GM19238 (cell line): ENCODE results near the gene POLR3C.

Experiments
- DNase-seq: peaks from one replicate; pipeline ENCODE4 v3.0.0; 2011; ENCODE audit warnings: low spot score; ENCODE audit not compliant: insufficient read length

Gene POLR3C

GRCh38 chr1:145868232-145868631 lies 44.2 kb downstream of the POLR3C start:
- DNase-seq: no peak

- DNase-seq: no peak
Measured at GRCh38 chr1:145871994-145872924, 48.3 kb downstream of the POLR3C start.

DNA sequence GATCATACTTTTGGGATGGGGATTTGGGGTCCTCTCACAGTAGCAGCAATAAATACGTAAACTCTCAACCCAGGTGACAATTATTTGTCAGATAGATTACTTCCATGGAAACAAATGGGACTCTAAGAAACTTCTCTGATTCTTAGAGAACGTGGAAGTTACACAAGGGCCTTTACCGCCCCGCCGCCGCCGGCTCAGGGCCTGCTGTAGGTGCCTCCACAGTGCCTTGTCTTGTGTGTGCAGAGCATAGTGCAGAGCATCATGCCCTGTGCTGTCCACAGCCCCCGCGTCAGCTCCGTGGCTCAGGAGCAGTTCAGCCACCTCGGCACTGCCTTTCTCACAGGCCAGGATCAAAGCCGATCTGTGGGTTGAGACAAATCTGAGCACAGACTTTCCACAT lies 50.6 kb downstream of the POLR3C start:
- no peak for DNase-seq

DNA sequence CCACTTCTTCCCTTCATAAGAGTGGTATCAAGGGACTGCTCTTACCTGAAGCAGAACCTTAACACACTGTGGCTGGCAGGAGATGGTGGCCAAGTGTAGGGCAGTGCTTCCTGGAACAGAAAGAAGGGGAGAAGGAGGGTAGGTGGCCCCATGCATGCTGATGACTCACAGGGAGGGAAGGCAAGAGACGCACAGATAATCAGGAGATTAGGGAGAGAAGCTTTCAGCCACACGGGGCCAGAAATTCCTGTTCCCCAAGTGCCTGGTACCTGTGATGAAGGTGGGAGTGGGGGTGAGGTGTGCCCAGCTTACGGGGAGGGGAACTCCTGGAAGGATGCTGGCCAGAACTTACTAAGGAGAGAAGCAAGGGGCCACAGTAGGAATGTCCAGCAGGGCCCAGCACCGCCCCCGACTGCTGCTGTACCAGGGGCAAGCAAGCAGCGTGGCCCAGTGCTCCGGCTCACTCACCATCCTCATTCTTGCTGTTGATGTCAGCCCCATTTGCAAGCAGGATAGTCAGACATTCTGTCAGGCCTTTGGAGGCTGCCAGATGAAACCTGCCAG lies 54.0 kb downstream of the POLR3C start:
- DNase-seq: no peak

GRCh38 chr1:145878724-145879123 lies 54.7 kb downstream of the POLR3C start:
- DNase-seq: no peak

GRCh38 chr1:145879775-145880174 lies 55.8 kb downstream of the POLR3C start:
- no peak for DNase-seq

DNA sequence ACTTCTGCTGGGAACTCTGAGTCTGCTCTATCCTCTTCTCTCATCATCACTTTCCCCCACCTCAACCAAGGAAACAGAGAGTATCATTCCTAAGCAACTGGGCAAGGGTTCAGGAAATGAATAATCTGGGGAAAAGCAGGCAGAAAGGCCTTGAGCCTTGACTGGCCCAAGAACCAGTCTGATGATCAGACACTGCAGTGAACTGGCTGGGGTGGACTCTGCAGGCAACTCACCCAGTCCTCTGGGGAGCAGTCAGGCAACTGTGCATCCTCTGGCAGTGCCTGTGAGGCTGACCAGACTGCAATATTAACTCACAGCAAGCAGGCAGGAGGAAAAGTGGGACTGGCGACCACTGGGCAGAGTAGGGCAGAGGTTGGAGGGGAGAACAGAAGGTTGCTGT lies 60.7 kb downstream of the POLR3C start:
- DNase-seq: no peak

- peak; percentile 98 for DNase-seq
Measured at GRCh38 chr1:145885738-145886287, 61.8 kb downstream of the POLR3C start, which contains the start of gene ANKRD35. Gene ANKRD35 (minus strand): TSS chr1:145885866. CDS start chr1:145885758, 108 bp downstream.

GRCh38 chr1:145886390-145886789 lies 62.4 kb downstream of the POLR3C start:
- DNase-seq: no peak

DNA sequence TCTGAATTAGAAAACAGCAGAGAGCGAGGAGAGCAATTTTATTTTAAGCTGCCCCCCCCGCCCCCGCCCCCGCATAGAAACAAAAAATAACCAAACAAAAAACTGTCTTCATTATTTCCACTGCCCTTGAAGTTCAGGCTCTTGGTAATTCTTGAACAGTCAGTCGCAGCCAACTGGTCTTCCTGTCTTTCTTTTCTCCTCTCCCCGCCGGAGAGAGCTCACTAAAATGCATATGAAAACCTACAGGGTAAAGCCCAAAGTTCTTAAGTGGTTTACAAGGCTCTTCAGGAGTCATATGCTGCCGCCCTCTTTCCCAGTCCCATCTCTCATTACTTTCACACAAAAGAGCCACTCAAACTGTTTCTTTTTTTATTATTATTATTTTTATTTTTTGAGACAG lies 62.8 kb downstream of the POLR3C start:
- DNase-seq: no peak

DNA sequence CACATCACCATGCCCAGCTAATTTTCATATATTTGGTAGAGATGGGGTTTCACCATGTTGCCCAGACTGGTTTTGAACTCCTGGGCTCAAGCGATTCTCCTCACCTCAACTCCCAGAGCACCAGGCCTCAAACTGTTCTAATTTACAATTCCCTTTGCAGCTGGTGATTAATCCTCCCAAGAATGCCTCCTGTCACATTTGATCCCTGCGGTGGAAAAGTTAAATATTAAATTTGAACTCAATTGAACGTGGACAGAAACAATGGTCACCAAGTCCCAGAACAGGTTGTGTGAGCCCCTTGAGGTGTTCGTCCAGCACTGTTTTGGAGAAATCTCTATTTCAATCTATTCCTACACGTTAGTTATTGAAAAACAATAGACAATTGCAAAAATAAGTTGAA lies 63.6 kb downstream of the POLR3C start:
- DNase-seq: no peak

DNA sequence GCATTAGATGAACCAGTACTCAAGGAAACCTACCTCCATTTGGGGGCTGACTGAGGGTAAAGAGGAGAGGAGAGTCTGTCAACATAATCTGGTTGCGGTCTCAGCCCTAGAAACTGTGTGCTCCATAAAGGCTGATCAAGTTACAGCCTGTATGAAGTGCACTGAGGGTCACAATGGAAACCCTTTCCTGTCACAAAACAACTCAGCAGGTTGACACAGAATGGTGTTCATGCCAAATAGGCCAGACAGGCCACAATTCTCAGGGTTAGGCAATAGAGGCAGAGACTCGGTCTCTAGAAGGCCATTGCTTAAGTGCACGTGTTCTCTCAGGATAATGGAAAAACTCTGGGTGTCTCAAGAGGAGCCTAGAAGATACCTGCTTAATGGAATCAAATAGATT lies 65.7 kb downstream of the POLR3C start:
- DNase-seq: no peak

DNA sequence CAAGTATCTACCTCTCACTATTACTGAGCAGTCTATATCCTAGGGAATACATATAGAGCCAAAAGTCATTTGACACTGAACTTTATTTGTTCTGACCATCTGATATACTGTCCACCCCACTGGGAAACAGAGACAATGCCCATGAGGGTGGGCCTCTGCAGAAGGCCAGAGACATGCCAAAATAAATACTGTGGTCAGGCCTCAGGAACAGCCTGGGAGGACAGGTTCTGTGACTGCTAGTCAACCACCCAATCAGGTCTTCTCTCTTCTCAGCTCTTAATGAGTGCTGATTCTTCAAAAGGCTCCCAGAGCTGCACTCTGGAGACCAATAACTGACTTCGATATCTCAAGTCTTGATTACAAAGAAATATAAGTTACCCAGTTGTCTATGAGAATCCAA lies 67.1 kb downstream of the POLR3C start:
- DNase-seq: no peak

DNA sequence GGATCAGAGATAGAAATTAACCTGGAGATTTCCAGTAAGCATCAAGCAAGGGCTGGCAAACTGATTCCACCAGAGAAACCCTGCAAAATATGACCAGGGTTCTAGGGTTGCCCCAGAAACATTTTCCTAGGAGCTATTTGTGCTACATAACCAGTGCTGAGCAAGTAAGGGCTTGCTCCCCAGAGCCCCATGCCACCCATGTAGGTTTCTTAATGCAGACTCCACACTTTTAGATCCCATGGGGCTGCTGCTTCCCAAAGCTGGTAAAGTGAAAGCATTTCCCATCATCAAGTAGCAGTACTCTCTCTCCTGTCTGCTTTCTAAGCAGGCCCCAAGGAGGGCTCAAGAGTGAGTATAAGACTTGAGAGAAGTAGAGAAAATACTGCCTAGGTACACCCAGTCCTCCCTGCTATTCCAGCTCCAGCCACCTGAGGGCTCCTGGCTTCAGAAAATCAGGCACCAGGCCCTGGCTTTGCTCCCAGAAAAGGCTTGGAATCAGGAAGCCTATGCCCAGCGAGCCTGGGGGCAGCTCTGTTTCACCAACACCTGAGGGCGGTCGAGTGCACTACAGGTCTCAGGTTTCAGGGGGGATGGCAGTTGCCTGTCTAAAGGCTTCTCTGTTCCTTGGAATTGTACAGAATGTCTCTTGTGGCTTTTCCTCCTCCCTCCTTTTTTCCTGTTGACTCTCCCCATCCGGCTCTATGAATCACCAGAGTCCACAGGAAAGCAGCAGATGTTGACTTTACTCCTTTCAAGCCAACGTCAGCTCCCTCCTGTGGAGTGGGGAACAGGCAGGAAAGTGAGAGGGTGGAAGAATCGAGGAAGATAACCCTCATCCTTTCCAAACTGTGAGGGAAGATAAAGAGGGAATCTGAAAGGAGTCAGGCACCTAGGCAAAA lies 67.8 kb downstream of the POLR3C start:
- DNase-seq: peak; percentile 61

- DNase-seq: no peak
Measured at GRCh38 chr1:145892486-145893087, 68.6 kb downstream of the POLR3C start.

DNA sequence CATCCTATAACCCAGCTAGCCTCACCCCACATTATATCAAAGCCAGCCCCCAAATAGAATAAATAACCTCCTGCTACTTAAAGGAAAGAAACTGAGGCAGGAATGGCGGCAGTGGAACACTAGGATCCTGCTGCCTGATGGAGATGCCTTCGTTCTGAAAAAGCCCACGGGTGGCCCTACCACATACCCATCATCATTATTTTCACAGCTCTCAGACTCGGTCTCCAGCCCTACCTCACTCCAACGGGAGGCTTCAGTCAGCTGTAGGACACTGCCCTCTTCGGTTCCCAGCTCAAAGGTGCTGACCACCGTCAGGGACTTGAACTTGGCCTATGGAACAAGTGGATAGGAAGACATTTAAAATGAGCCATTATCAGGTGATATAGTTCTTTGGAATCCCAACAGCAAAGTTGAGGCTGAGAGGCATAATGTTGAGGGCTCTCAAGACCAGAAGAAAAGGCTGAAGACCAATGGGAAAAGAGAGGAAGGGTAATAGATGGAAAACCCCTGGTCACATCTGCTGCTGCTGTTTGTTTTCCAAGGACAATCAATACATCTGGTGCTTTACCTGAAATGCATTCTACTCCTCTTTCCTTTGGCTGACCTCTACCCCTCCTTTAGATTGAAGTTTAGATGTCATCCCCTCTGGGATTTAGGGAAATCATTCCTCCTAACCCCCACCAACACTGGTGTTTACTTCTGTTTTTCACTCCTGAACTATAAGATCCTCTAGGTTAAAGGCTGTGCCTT lies 69.5 kb downstream of the POLR3C start:
- DNase-seq: no peak
